GM12878 (cell line): Measurements from ENCODE around the gene DNHD1. TPM values are rescaled to one million over a fixed set of nuclear protein-coding genes. Genes with fewer than 3 reads are reported as not detected.

ENCODE experiments used
- ATAC-seq: fragments of 200-7000 bp; cut with Tn5 transposase; 3 replicates; pipeline ENCODE4 v1.9.1; 2020; ENCODE audit warnings: mild to moderate bottlenecking, moderate library complexity
- BruUV-seq: library from RNA; stranded (reverse); fragments of 400-500 nt; replicated peaks from 2 replicates; lab custom pipeline; 2021; lab: Mats Ljungman, UMichigan
- CTCF ChIA-PET: fragments of 300-600 bp; sonication (Branson Sonifier 250); formaldehyde crosslinking; extraction: SDS; loops from one replicate; lab custom pipeline; 2021; ENCODE audit warnings: inconsistent platforms; lab: Yijun Ruan, JAX
- POLR2A ChIA-PET: fragments of 350-600 bp; formaldehyde crosslinking; extraction: SDS; loops from one replicate; lab custom pipeline; 2021; ENCODE audit warnings: inconsistent platforms; lab: Charles Lee
- RAD21 ChIA-PET: fragments of 300-600 bp; sonication (Branson Sonifier 250); formaldehyde crosslinking; loops from one replicate; lab custom pipeline; 2023; ENCODE audit warnings: antibody characterized with exemption; ENCODE audit not compliant: unreplicated experiment; lab: Charles Lee
- SMC1A ChIA-PET: fragments of 300-600 bp; sonication (Branson Sonifier 250); formaldehyde crosslinking; loops from one replicate; lab custom pipeline; 2023; ENCODE audit not compliant: unreplicated experiment, uncharacterized antibody; lab: Charles Lee
- DNase-seq: peaks from one replicate; pipeline ENCODE4 v3.0.0-alpha.2; 2011; ENCODE audit warnings: low read depth, low spot score
- FAIRE-seq: peaks from 3 replicates; lab custom pipeline; 2011; peaks lifted over from hg19 to GRCh38; lab: Jason Lieb, UNC
- H2AFZ ChIP-seq: 2 replicates; pipeline ENCODE4 v1.6.0; 2011; ENCODE audit warnings: low read depth, low read length, control low read depth; ENCODE audit not compliant: control insufficient read depth
- H3K27ac ChIP-seq: 2 replicates; pipeline ENCODE4 v1.5.1; 2011; ENCODE audit warnings: control low read depth; ENCODE audit not compliant: control insufficient read depth, insufficient read depth
- H3K27me3 ChIP-seq, 2 experiments: replicated peaks in 1 of 2; 2 replicates each; pipeline versions ENCODE4 v1.6.0 to v1.6.1; 2011; ENCODE audit warnings: low read length in 1 of 2; ENCODE audit not compliant: control insufficient read depth in 2 of 2, insufficient read depth in 2 of 2
- H3K36me3 ChIP-seq, 2 experiments: 2 replicates each; pipeline ENCODE4 v1.5.1; 2011; ENCODE audit warnings: low read length in 1 of 2; ENCODE audit not compliant: control insufficient read depth in 2 of 2, insufficient read depth in 2 of 2
- H3K4me1 ChIP-seq: 2 replicates; pipeline ENCODE4 v1.6.1; 2011; ENCODE audit warnings: mild to moderate bottlenecking, low read length, moderate library complexity, mixed read lengths; ENCODE audit not compliant: control insufficient read depth, insufficient read depth
- H3K4me2 ChIP-seq: 2 replicates; pipeline ENCODE4 v1.6.0; 2011; ENCODE audit warnings: control low read depth; ENCODE audit not compliant: control insufficient read depth, insufficient read depth
- H3K4me3 ChIP-seq: fragments of 200-600 bp; sonication (generic); 2 replicates; pipeline ENCODE4 v1.5.1; 2016
- H3K79me2 ChIP-seq: 2 replicates; pipeline ENCODE4 v1.6.0; 2011; ENCODE audit warnings: low read length; ENCODE audit not compliant: control insufficient read depth, insufficient read depth
- H3K9ac ChIP-seq: 2 replicates; pipeline ENCODE4 v1.8.0; 2011; ENCODE audit warnings: low read length, control low read depth, mixed read lengths; ENCODE audit not compliant: control insufficient read depth, insufficient read depth
- H3K9me3 ChIP-seq: replicated peaks from 3 replicates; pipeline ENCODE4 v1.5.1; 2011; ENCODE audit warnings: mild to moderate bottlenecking, low read length; ENCODE audit not compliant: control insufficient read depth, insufficient read depth
- H4K20me1 ChIP-seq: 2 replicates; pipeline ENCODE4 v1.6.0; 2011; ENCODE audit not compliant: control insufficient read depth, insufficient read depth
- CBX5 ChIP-seq: sonication (generic); IDR thresholded peaks from 2 replicates; pipeline ENCODE4 v1.6.1; 2016; ENCODE audit warnings: low read depth, moderate library complexity, mild to moderate bottlenecking, inconsistent platforms
- HDGF ChIP-seq: fragments of 450-650 bp; IDR thresholded peaks from 2 replicates; pipeline ENCODE4 v1.6.1; 2016; ENCODE audit warnings: antibody characterized with exemption
- IKZF2 ChIP-seq, 2 experiments: fragments of 450-650 bp; IDR thresholded peaks; 2 replicates each; pipeline ENCODE4 v1.6.1; 2017; ENCODE audit warnings: mild to moderate bottlenecking in 2 of 2, moderate library complexity in 2 of 2
- LARP7 ChIP-seq: fragments of 450-650 bp; IDR thresholded peaks from 2 replicates; pipeline ENCODE4 v1.6.1; 2017; ENCODE audit warnings: mild to moderate bottlenecking
- MTA2 ChIP-seq: fragments of 450-650 bp; IDR thresholded peaks from 2 replicates; pipeline ENCODE4 v1.6.1; 2016; ENCODE audit warnings: low read depth, mild to moderate bottlenecking, moderate library complexity
- NFYB ChIP-seq: IDR thresholded peaks from 2 replicates; pipeline ENCODE4 v1.6.1; 2011; ENCODE audit warnings: low read depth, mild to moderate bottlenecking, low read length, improper control_type of control experiment, moderate library complexity; ENCODE audit not compliant: insufficient read depth
- NR2C1 ChIP-seq: fragments of 450-650 bp; IDR thresholded peaks from 2 replicates; pipeline ENCODE4 v1.6.1; 2017; ENCODE audit warnings: antibody characterized with exemption, mild to moderate bottlenecking, moderate library complexity
- NR2F1 ChIP-seq: fragments of 450-650 bp; conservative IDR thresholded peaks from 2 replicates; pipeline ENCODE4 v1.6.1; 2017; ENCODE audit warnings: mild to moderate bottlenecking
- PAX8 ChIP-seq: fragments of 450-650 bp; IDR thresholded peaks from 2 replicates; pipeline ENCODE4 v1.6.1; 2017; ENCODE audit warnings: mild to moderate bottlenecking, moderate library complexity
- RB1 ChIP-seq: fragments of 450-650 bp; formaldehyde crosslinking; IDR thresholded peaks from 2 replicates; pipeline ENCODE4 v1.6.1; 2017; ENCODE audit warnings: mild to moderate bottlenecking, borderline replicate concordance
- SREBF2 ChIP-seq: IDR thresholded peaks from 2 replicates; pipeline ENCODE4 v1.6.1; 2012; ENCODE audit warnings: mild to moderate bottlenecking, low read length
- SRF ChIP-seq, 2 experiments: IDR thresholded peaks; 2 replicates each; pipeline ENCODE4 v1.6.1; 2011; ENCODE audit warnings: low read depth in 2 of 2, low read length in 2 of 2, mild to moderate bottlenecking in 1 of 2, moderate library complexity in 1 of 2
- SUPT20H ChIP-seq: IDR thresholded peaks from 2 replicates; pipeline ENCODE4 v1.6.1; 2011; ENCODE audit warnings: low read depth, mild to moderate bottlenecking, low read length, moderate library complexity, borderline replicate concordance; ENCODE audit not compliant: control insufficient read depth
- WGBS: methylation state at CpG from one replicate; pipeline ENCODE4 v1.1.6; 2016; ENCODE audit warnings: low lambda C conversion rate; ENCODE audit not compliant: insufficient replicate concordance, insufficient coverage; ENCODE audit errors: missing lambda C conversion rate; 5-methylcytosine and 5-hydroxymethylcytosine counted together
- in situ Hi-C: fragments of 300-500 bp; cut with MboI; formaldehyde crosslinking; loops from 9 replicates; pipeline ENCODE4 v1.14.3; 2018; ENCODE audit warnings: mixed read lengths
- intact Hi-C: fragments of 100-400 bp; cut with micrococcal nuclease; formaldehyde crosslinking; loops from one replicate; pipeline ENCODE4 v1.14.2; 2022; ENCODE audit not compliant: unreplicated experiment
- polyA plus RNA-seq, 11 experiments: library from polyadenylated mRNA; depleted of rRNA in 4 of 11; unstranded in 6 of 11; stranded (reverse) in 5 of 11; fragments of >200 nt; fragmentation: Nextera tagmentation in 4 of 11; fragmentation: Illumina TruSeq in 1 of 11; extraction: Ambion mirVana in 4 of 11; extraction: Trizol in 1 of 11; gene quantifications; 1 replicate in 1 of 11; 2 replicates in 10 of 11; pipeline versions ENCODE4 v1.2.1 to v1.2.3, GENCODE V29; 2011 to 2016; ENCODE audit warnings: inconsistent platforms in 2 of 11, missing spikeins in 2 of 11, low read depth in 1 of 11
- total RNA-seq, 4 experiments: library from RNA; depleted of rRNA in 3 of 4; stranded (reverse); fragments of >200 nt in 3 of 4; fragmentation: Illumina TruSeq in 1 of 4; extraction: Trizol in 1 of 4; gene quantifications; 2 replicates each; pipeline versions ENCODE4 v1.2.1 to v1.2.3, GENCODE V29; 2013 to 2021
- TF ChIP-seq, protein P1 (sequence below): fragments of 450-650 bp; IDR thresholded peaks from 2 replicates; pipeline ENCODE4 v1.6.1; 2016; ENCODE audit warnings: mild to moderate bottlenecking

DNHD1 gene
- total and polyA plus RNA-seq, 10 of the 15 experiments (the other 5 are each of a cell fraction or from before 2014, with no cell fraction given) = 0.99 to 16.9 (median 8.6) TPM

DNA sequence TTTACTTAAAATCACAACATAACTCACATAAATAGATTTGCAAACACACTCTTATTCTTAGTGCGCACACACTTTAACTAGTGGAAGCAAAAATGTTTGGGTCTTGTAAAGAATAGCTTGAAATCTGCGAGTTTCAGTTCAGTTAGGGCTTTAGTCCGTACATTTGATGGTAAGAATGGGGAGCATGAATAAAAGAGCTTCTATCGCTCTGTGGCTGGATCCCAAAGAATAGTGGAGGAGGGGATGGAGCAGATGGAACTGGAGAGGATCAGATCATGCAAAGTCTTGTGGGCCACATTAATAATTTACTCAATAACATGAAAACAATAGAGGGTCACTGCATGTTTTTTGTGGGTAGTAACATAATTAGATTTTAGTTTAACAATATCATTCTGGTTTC lies 44.3 kb downstream of the DNHD1 start (continued):
- no peak for TF ChIP-seq MTA2
- TF ChIP-seq NFYB = no peak
- TF ChIP-seq, protein P1, sequence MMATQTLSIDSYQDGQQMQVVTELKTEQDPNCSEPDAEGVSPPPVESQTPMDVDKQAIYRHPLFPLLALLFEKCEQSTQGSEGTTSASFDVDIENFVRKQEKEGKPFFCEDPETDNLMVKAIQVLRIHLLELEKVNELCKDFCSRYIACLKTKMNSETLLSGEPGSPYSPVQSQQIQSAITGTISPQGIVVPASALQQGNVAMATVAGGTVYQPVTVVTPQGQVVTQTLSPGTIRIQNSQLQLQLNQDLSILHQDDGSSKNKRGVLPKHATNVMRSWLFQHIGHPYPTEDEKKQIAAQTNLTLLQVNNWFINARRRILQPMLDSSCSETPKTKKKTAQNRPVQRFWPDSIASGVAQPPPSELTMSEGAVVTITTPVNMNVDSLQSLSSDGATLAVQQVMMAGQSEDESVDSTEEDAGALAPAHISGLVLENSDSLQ = no peak

DNA sequence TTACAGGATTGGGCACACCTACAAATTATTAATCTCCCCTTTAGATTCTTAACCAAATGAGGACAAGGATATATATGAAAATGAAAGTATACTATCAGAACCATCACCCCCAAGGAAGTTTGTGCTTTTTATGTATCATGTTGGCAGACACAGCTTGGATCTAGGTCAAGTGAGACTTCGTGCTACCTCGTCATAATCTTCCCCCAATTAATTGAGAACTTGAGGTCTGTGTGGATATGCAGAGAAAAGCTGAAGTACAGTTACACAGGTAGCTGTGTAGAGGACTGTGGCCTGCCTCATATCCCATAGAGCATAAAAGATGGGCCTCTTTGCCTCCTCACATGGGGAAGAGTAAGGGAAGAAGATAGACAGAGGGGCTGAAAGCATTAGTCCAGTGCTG lies 45.6 kb downstream of the DNHD1 start:
- H3K36me3 ChIP-seq = peaks cover 0 to 2% of the 10 kb centered on the region in 2 experiments; a peak in 2 of 4 replicates
- POLR2A ChIA-PET = no interaction called here
- H3K4me3 ChIP-seq = no peak overlapping the region
- CTCF ChIA-PET = interaction anchor here (0.6 to 2.1 kb wide), 7 partner anchors 10 to 213 kb away, joined by 3 to 7 read pairs (median 4); partner anchors contain the start of gene MRPL17
- no peak overlapping the region for H3K9ac ChIP-seq
- H3K79me2 ChIP-seq = no peaks in the 10 kb centered on the region
- intact Hi-C loops = no loop called here
- SMC1A ChIA-PET = interaction anchor here (0.6 to 2.1 kb wide), 4 partner anchors 53 to 164 kb away, joined by 3 to 4 read pairs (median 4); partner anchors contain the start of gene MRPL17
- ATAC-seq (no peak), DNase-seq (no peak), FAIRE-seq (no peak)
- H3K4me2 ChIP-seq = no peak overlapping the region
- no peak for TF ChIP-seq SREBF2
- TF ChIP-seq CBX5 = no peak
- TF ChIP-seq SUPT20H = no peak
- no peak for TF ChIP-seq LARP7
- no peak for TF ChIP-seq NR2F1
- no peak for TF ChIP-seq RB1
- TF ChIP-seq SRF (IDR thresholded peaks at IDR 0.05; ENCODE audit: low read depth in 2 of 2, low read length in 2 of 2) = no peak
- no peak for TF ChIP-seq HDGF
- TF ChIP-seq PAX8 = no peak
- TF ChIP-seq IKZF2 (IDR thresholded peaks at IDR 0.05) = no peak
- TF ChIP-seq NR2C1 = no peak
- in situ Hi-C loops = no loop called here
- H3K4me1 ChIP-seq = no peaks in the 10 kb centered on the region
- H3K9me3 ChIP-seq = no peaks in the 10 kb centered on the region
- H4K20me1 ChIP-seq = no peaks in the 10 kb centered on the region
- 98% methylated on average over 2 of the region's 2 CpGs for WGBS
- H2AFZ ChIP-seq = no peak overlapping the region
- H3K27ac ChIP-seq = no peak overlapping the region
- no peaks in the 10 kb centered on the region for H3K27me3 ChIP-seq
- RAD21 ChIA-PET = interaction anchor here (1.1 kb wide), 1 partner anchor 69 kb away, joined by 3 read pairs; the partner anchor contains the start of gene TAF10
- BruUV-seq = no TSS peak
